Rectal smooth muscle tissue (tissue), 1 donor: ENCODE measurements around the gene IL1RAPL1.

ENCODE experiments used
- H3K27ac ChIP-seq: one replicate; pipeline ENCODE4 v1.7.0; 2013; ENCODE audit warnings: low read depth, low read length, inconsistent platforms
- H3K27me3 ChIP-seq: one replicate; pipeline ENCODE4 v1.7.0; 2013; ENCODE audit warnings: low read length; ENCODE audit not compliant: control insufficient read depth, insufficient read depth
- H3K36me3 ChIP-seq: one replicate; pipeline ENCODE4 v1.7.0; 2013; ENCODE audit warnings: low read length; ENCODE audit not compliant: control insufficient read depth, insufficient read depth
- H3K4me1 ChIP-seq: one replicate; pipeline ENCODE4 v1.7.0; 2013; ENCODE audit warnings: low read length; ENCODE audit not compliant: control insufficient read depth, insufficient read depth
- H3K4me3 ChIP-seq: one replicate; pipeline ENCODE4 v1.7.0; 2013; ENCODE audit warnings: low read length
- H3K9ac ChIP-seq: one replicate; pipeline ENCODE4 v1.7.0; 2013; ENCODE audit warnings: low read length

IL1RAPL1 gene

DNA sequence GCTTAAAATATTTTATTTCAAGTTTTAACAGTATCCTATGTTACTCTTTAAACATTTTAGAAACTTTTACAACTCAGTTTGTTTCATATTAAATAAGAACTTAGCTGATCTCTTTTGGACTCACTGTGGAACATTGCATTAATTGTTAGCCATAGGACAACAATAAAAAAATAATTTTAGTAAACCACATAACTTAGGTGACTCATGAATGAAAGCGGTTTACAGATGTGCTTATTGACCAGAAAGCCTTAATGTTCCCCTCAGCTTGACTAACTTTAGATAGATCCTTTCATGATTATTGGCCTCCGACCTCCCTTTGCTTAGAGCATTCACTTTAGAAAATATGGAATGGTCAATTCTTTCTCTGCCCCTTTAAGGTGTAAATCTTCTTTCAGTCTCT is 844.6 kb downstream of the IL1RAPL1 start:
- Histone ChIP-seq H3K4me3 (no peak overlapping the region), H3K36me3 (no peaks in the 10 kb centered on the region), H3K9ac (no peak overlapping the region), H3K4me1 (no peaks in the 10 kb centered on the region), H3K27ac (no peak overlapping the region), H3K27me3 (no peaks in the 10 kb centered on the region)

DNA sequence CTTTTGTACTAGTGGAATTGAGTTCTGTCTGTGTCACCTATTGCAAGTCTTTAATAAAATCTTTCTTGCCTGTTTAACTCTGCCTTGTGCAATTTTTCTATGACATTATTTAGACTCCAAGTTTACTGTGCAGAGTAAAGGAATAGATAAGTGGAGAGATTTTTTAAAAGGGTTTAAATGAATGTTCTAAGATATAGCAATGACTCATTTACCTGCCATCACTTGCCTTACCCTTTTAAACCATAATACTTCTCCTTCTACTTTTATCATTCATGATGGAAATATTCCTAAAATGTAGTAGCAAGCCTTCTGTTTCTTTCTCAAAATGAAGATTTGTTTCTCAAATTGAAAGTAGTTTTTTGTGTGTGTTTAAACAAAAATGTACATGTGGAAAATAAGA is 845.3 kb downstream of the IL1RAPL1 start:
- H3K27ac ChIP-seq, result no peak overlapping the region
- no peaks in the 10 kb centered on the region for H3K27me3 ChIP-seq
- no peaks in the 10 kb centered on the region for H3K36me3 ChIP-seq
- no peak overlapping the region for H3K9ac ChIP-seq
- H3K4me1 ChIP-seq, result no peaks in the 10 kb centered on the region
- no peak overlapping the region for H3K4me3 ChIP-seq

DNA sequence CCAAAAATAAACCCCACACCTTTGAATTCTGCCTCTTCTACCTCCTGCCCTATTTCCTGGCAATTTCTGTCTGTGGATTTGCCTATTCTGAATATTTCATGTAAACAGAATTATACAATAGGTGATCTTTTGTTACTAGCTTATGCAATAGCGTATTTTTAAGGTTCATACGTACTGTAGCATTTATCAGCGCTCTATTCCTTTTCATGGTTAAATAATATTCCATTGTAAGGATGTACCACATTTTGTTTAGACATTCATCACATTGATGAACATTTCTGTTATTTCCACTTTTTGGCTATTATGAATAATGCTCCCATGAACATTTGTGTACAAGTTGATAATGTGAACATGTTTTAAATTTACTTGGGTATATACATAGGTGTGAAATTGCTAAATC is 847.7 kb downstream of the IL1RAPL1 start:
- Histone ChIP-seq H3K27me3 (no peaks in the 10 kb centered on the region), H3K9ac (no peak overlapping the region), H3K36me3 (no peaks in the 10 kb centered on the region), H3K4me1 (no peaks in the 10 kb centered on the region), H3K4me3 (no peak overlapping the region), H3K27ac (no peak overlapping the region)

DNA sequence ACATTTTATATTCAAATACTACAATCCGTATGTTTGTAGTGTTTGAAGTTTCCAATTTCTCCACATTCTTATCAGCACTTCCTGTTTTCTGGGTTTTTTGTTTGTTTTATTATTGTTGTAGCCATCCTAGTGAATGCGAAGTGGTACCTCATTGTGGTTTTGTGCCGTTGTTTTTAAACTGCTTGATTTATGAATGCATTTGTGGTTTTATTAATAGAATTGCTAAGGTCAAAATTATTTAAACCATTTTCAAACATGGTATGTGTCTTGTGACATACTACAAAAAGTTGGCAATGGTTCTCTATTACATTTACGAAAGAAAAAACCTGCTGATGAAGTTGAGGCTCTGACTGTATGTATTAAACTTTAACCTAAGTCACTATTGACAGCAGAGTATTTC is 848.1 kb downstream of the IL1RAPL1 start:
- Histone ChIP-seq H3K9ac (no peak overlapping the region), H3K36me3 (no peaks in the 10 kb centered on the region), H3K27me3 (no peaks in the 10 kb centered on the region), H3K4me3 (no peak overlapping the region), H3K27ac (no peak overlapping the region), H3K4me1 (no peaks in the 10 kb centered on the region)

DNA sequence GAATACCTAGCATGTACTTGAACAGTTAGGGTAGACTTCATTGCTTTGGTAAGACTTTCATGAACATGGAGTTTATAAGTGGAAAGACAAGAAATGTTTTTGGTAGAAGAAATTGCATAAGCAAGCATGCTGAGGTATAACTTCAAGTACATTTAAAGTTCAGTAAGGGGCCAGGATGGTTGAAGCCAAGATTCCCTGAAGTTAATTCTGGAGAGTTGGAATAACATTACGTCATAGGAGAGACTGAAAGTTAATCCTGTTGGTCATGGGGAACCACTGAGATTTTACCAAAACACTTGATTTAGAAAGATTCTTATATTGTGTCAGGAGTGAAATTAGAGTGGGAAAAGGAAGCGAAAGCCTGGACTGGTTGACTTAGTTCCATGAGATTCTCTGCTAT is 860.6 kb downstream of the IL1RAPL1 start:
- Histone ChIP-seq H3K4me3 (no peak overlapping the region), H3K4me1 (no peaks in the 10 kb centered on the region), H3K36me3 (no peaks in the 10 kb centered on the region), H3K27me3 (no peaks in the 10 kb centered on the region), H3K9ac (no peak overlapping the region), H3K27ac (no peak overlapping the region)

DNA sequence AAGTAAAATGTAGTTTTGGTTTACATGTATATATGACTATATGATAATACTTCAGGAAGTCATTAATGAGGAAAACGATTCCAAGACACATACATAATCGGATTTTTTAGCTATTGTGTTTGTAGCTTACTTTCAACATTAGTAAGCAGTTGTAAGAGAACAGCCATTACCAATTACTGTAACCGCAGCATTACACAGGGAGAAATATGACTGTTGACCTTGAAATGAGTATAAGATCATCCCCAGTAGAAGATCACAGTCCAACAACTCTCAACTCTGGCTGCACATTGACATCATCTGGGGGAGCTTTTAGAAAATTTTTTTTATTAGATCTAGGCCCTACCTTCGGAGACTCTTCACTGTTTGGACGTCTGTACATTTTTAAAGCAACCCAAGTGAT is 866.1 kb downstream of the IL1RAPL1 start:
- Histone ChIP-seq H3K36me3 (no peaks in the 10 kb centered on the region), H3K4me3 (no peak overlapping the region), H3K9ac (no peak overlapping the region)

DNA sequence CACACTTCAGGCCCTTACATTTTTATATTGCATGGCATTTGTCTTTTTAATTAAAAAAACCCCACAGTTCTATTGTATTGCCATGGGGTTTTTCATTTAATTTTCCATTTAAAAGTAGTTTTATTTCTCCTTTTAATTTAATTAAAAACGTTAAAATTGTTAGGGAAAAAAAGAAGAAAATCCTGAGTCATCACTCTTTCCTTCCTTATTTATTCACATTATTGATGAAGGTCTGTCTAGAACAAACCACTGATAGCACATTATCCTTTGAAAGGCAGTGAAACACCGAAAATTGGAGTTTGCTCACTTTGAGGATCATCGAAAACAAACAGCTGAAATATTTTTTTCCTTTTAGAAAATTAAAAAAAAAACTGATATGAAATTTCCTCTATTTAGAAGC is 868.5 kb downstream of the IL1RAPL1 start:
- Histone ChIP-seq H3K4me3 (no peak overlapping the region), H3K4me1 (no peaks in the 10 kb centered on the region), H3K27me3 (no peaks in the 10 kb centered on the region), H3K9ac (no peak overlapping the region), H3K36me3 (no peaks in the 10 kb centered on the region), H3K27ac (no peak overlapping the region)

More for the DNA sequence above, 866.1 kb downstream of the IL1RAPL1 start:
- Histone ChIP-seq H3K27ac (no peak overlapping the region), H3K27me3 (no peaks in the 10 kb centered on the region), H3K4me1 (no peaks in the 10 kb centered on the region)

DNA sequence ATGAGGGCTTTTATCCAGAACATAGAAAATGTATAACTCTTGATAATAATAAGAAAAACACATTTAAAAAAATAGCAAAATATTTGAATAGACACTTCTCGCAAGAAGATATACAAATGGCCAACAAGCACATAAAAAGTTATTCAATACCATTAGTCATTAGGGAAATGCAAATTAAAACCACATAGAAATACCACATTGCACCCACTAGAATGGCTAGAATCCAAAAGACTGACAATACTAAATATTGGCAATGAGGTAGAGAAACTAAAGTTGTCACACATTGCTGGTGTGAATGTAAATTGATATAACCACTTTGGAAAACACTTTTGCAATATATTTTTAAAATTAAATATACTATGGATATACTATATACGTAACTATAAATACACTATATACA is 873.8 kb downstream of the IL1RAPL1 start:
- Histone ChIP-seq H3K27ac (no peak overlapping the region), H3K4me3 (no peak overlapping the region), H3K4me1 (no peaks in the 10 kb centered on the region), H3K27me3 (no peaks in the 10 kb centered on the region), H3K9ac (no peak overlapping the region), H3K36me3 (no peaks in the 10 kb centered on the region)

DNA sequence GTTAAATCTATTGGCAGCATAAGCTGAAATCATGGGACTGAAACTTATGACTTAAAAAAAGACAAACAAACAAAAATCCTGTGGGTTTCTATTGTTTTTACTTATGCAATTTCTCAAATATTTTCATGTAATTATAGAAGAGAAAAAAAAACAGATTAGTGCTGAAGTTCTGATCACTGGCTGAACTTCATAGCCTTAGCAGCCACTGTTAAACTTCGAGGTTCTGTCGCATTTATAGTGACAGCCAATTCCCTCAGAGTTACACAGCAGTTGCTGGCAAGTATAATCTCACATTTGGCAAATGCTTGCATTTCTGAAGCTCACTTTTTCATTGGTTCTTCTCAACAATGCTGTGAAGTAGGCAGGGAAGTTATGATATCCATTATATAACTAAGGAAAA is 879.2 kb downstream of the IL1RAPL1 start:
- H3K4me1 ChIP-seq, result no peaks in the 10 kb centered on the region
- H3K27ac ChIP-seq, result no peak overlapping the region
- H3K36me3 ChIP-seq, result no peaks in the 10 kb centered on the region
- H3K27me3 ChIP-seq, result no peaks in the 10 kb centered on the region
- H3K9ac ChIP-seq, result no peak overlapping the region
- H3K4me3 ChIP-seq, result no peak overlapping the region

DNA sequence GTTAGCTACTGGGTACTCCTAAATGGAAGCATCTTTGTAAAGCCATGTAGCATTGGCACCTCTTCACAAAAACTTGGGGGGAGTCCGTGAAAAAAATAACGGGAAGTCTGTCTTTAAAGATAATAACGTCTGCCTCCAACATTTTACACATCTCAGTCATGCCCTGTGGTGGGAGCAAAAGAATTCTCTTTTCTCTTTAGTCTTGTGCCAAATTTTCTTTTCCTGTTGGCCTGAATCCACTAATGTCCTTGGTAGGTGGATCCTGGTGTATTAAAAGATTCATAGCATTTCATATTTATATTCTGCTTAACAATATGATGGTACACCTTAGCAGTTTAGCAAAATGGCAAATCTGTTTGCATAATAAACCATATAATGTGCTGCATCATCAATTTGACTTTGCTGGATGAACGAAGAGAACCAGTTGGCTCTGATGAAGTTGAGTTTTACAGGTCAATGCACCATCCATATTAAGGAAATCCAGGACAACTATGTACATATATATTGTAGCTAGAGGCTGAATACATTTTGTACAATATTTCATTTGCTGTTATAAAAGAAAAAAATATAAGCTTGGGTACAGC is 881.8 kb downstream of the IL1RAPL1 start:
- no peaks in the 10 kb centered on the region for H3K36me3 ChIP-seq
- H3K9ac ChIP-seq, result no peak overlapping the region
- no peak overlapping the region for H3K27ac ChIP-seq
- H3K27me3 ChIP-seq, result no peaks in the 10 kb centered on the region
- no peaks in the 10 kb centered on the region for H3K4me1 ChIP-seq
- no peak overlapping the region for H3K4me3 ChIP-seq

DNA sequence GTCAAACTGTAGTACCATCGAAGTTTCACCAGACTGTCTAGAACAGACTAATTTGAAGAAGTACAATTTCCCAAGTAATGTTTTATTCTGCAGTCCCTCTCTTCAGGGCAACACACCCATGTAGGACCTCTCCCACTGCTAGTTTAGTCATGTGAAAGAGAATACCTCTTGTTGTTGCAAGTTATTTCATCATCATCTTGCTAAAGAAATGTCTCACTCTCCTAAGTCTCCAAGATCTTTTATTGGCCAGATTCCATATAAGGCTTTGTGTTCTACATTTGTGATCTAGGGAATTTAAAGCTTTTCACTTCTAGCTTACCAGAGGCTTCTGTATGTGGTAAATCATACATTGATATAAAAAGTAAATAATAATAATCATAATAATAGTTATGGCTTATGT is 882.8 kb downstream of the IL1RAPL1 start:
- H3K9ac ChIP-seq, result no peak overlapping the region
- no peak overlapping the region for H3K4me3 ChIP-seq
- H3K27ac ChIP-seq, result no peak overlapping the region
- H3K36me3 ChIP-seq, result no peaks in the 10 kb centered on the region
- no peaks in the 10 kb centered on the region for H3K4me1 ChIP-seq
- no peaks in the 10 kb centered on the region for H3K27me3 ChIP-seq

DNA sequence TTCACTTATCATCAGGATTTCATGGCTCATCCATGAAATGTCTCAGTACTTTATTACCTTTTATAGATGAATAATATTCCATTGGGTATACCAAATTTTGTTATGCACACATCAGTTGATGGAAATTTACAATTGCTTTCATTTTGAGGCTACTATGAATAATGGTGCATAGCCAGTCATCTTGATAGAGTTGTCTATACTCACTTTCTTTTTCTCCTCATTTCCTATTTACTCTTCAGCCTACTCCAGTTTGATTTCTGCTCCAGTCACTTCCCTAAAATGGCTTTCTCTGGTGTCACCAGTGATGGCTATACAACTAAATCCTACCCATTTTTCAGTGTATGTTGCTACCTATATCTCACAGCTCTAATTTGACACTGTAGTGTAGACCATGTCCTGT is 884.6 kb downstream of the IL1RAPL1 start:
- Histone ChIP-seq H3K36me3 (no peaks in the 10 kb centered on the region), H3K9ac (no peak overlapping the region), H3K27ac (no peak overlapping the region)

DNA sequence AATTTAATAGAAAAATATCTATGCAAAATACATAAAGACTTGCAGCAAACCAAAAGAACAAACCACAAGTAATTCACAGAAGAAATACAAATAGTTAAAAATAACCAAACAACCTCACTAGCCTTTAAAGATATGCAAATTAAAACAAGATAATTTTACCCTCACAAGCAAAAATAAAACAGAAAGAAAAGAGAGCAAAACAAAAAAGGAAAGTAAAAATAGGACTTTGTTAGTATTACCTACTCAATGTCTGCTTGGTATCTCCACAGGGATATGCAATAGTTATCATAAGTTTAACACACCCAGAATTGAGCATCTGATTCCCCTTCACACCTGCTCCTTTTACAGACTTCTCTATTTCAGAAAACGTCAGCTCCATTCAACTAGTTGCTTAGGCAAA is 890.6 kb downstream of the IL1RAPL1 start:
- no peak overlapping the region for H3K9ac ChIP-seq
- no peak overlapping the region for H3K4me3 ChIP-seq
- H3K36me3 ChIP-seq, result no peaks in the 10 kb centered on the region
- H3K27me3 ChIP-seq, result no peaks in the 10 kb centered on the region
- H3K27ac ChIP-seq, result no peak overlapping the region
- no peaks in the 10 kb centered on the region for H3K4me1 ChIP-seq

More for the DNA sequence above, 884.6 kb downstream of the IL1RAPL1 start:
- no peak overlapping the region for H3K4me3 ChIP-seq
- no peaks in the 10 kb centered on the region for H3K27me3 ChIP-seq
- H3K4me1 ChIP-seq, result no peaks in the 10 kb centered on the region
